GM18873 (cell line): ENCODE results near the gene COMT.

Experiments used
- ATAC-seq: cut with Tn5 transposase; IDR thresholded peaks from one replicate; pipeline ENCODE4 v1.9.1; 2021; ENCODE audit warnings: mild to moderate bottlenecking, moderate library complexity, moderate number of reproducible peaks; ENCODE audit not compliant: unreplicated experiment, low FRiP score

Gene COMT

GRCh38 chr22:20004464-20004863 is 62.9 kb downstream of the COMT start:
- no peak for ATAC-seq

- ATAC-seq: no peak
Measured at GRCh38 chr22:20008221-20008995, 66.8 kb downstream of the COMT start.

- ATAC-seq: no peak
Measured at GRCh38 chr22:20009018-20009491, 67.5 kb downstream of the COMT start.

- ATAC-seq: no peak
Measured at GRCh38 chr22:20009582-20010306, 68.2 kb downstream of the COMT start.

GRCh38 chr22:20010307-20011122 is 68.9 kb downstream of the COMT start:
- ATAC-seq: no peak

- ATAC-seq: no peak
Measured at GRCh38 chr22:20011123-20011992, 69.8 kb downstream of the COMT start.

- no peak for ATAC-seq
Measured at GRCh38 chr22:20011993-20012740, 70.6 kb downstream of the COMT start.

- ATAC-seq: no peak
Measured at GRCh38 chr22:20012741-20013331, 71.3 kb downstream of the COMT start.

GRCh38 chr22:20013382-20013871 is 71.9 kb downstream of the COMT start:
- ATAC-seq: no peak

- no peak for ATAC-seq
Measured at GRCh38 chr22:20014526-20015186, 73.1 kb downstream of the COMT start.

- ATAC-seq: no peak
Measured at GRCh38 chr22:20015187-20015625, 73.6 kb downstream of the COMT start.

- no peak for ATAC-seq
Measured at GRCh38 chr22:20015971-20016733, 74.6 kb downstream of the COMT start.

GRCh38 chr22:20016734-20017621 is 75.4 kb downstream of the COMT start, which contains the start of gene ARVCF:
TSS of gene ARVCF (minus strand) at chr22:20016823. CDS start at chr22:19990794, 26,029 bp downstream.
- peak; percentile 59 for ATAC-seq

- no peak for ATAC-seq
Measured at GRCh38 chr22:20017622-20017958, 76.0 kb downstream of the COMT start.

GRCh38 chr22:20018001-20018400 is 76.4 kb downstream of the COMT start:
- no peak for ATAC-seq
